Endothelial cell of umbilical vein (primary cell): ENCODE measurements around the gene MCCC1. TPM values are rescaled to one million over a fixed set of nuclear protein-coding genes. Genes with fewer than 3 reads are reported as not detected.

Experiments used
- BruUV-seq: library from RNA; stranded (reverse); fragments of 400-500 nt; replicated peaks from 2 replicates; lab custom pipeline; 2021; lab: Mats Ljungman, UMichigan
- CTCF ChIA-PET: fragments of 300-600, 350-600 bp; sonication (Branson Sonifier 250); formaldehyde crosslinking; loops from one replicate; lab custom pipeline; 2021; ENCODE audit warnings: antibody characterized with exemption, inconsistent platforms; lab: Charles Lee
- POLR2A ChIA-PET: fragments of 300-600, 350-600 bp; sonication (Branson Sonifier 250); formaldehyde crosslinking; loops from one replicate; lab custom pipeline; 2021; ENCODE audit warnings: antibody characterized with exemption, inconsistent platforms; lab: Charles Lee
- DNase-seq: peaks from one replicate; pipeline ENCODE4 v3.0.0-alpha.2; 2011; ENCODE audit warnings: low read depth, low spot score
- FAIRE-seq: peaks from 2 replicates; lab custom pipeline; 2011; peaks lifted over from hg19 to GRCh38; lab: Jason Lieb, UNC
- H2AFZ ChIP-seq: 2 replicates; pipeline ENCODE4 v1.6.0; 2012; ENCODE audit warnings: low read depth, low read length, control low read depth, inconsistent platforms
- H3K27ac ChIP-seq: 2 replicates; pipeline ENCODE4 v1.5.1; 2011; ENCODE audit warnings: low read depth, mild to moderate bottlenecking, control low read depth, low read length, moderate library complexity; ENCODE audit not compliant: insufficient read depth
- H3K27me3 ChIP-seq, 2 experiments: 2 replicates each; pipeline versions ENCODE4 v1.6.0 to v1.6.1; 2011; ENCODE audit warnings: low read length in 2 of 2, mixed read lengths in 1 of 2; ENCODE audit not compliant: control insufficient read depth in 2 of 2, insufficient read depth in 2 of 2
- H3K36me3 ChIP-seq, 2 experiments: 2 replicates in 1 of 2; 3 replicates in 1 of 2; pipeline ENCODE4 v1.5.1; 2011; ENCODE audit warnings: low read length in 2 of 2, mild to moderate bottlenecking in 1 of 2, moderate library complexity in 1 of 2; ENCODE audit not compliant: control insufficient read depth in 2 of 2, insufficient read depth in 2 of 2; ENCODE audit errors: extremely low read depth in 1 of 2
- H3K4me1 ChIP-seq: 3 replicates; pipeline ENCODE4 v1.5.1; 2011; ENCODE audit warnings: mild to moderate bottlenecking, low read length; ENCODE audit not compliant: control insufficient read depth, insufficient read depth; ENCODE audit errors: extremely low read depth
- H3K4me2 ChIP-seq: 2 replicates; pipeline ENCODE4 v1.6.1; 2011; ENCODE audit warnings: low read length, control low read depth, mixed read lengths; ENCODE audit not compliant: insufficient read depth
- H3K4me3 ChIP-seq, 3 experiments: fragments of 200-600 bp in 1 of 3; sonication (generic), shearing (Covaris generic) in 1 of 3; replicated peaks in 1 of 3; 2 replicates each; pipeline ENCODE4 v1.5.1; 2011 to 2016; ENCODE audit warnings: control low read depth in 3 of 3, low read length in 3 of 3, mild to moderate bottlenecking in 2 of 3, inconsistent platforms in 1 of 3, low read depth in 1 of 3, moderate library complexity in 1 of 3; ENCODE audit not compliant: insufficient read depth in 1 of 3
- H3K79me2 ChIP-seq: 2 replicates; pipeline ENCODE4 v1.6.0; 2012; ENCODE audit warnings: low read length, inconsistent platforms; ENCODE audit not compliant: control insufficient read depth, insufficient read depth
- H3K9ac ChIP-seq: replicated peaks from 2 replicates; pipeline ENCODE3; 2011; ENCODE audit warnings: low read length, control low read depth; ENCODE audit not compliant: insufficient read depth; ENCODE audit errors: extremely low read depth
- H3K9me1 ChIP-seq: replicated peaks from 3 replicates; pipeline ENCODE4 v1.6.0; 2011; ENCODE audit warnings: mild to moderate bottlenecking, low read length; ENCODE audit not compliant: control insufficient read depth, insufficient read depth; ENCODE audit errors: extremely low read depth
- H3K9me3 ChIP-seq: replicated peaks from 2 replicates; pipeline ENCODE4 v1.5.1; 2012; ENCODE audit warnings: low read length, inconsistent platforms; ENCODE audit not compliant: control insufficient read depth, insufficient read depth
- H4K20me1 ChIP-seq: replicated peaks from 2 replicates; pipeline ENCODE3; 2011; ENCODE audit warnings: mild to moderate bottlenecking, low read length; ENCODE audit not compliant: control insufficient read depth, insufficient read depth; ENCODE audit errors: extremely low read depth
- EZH2 ChIP-seq: IDR thresholded peaks from 2 replicates; pipeline ENCODE4 v1.6.1; 2012; ENCODE audit warnings: borderline replicate concordance, low read depth, mild to moderate bottlenecking, moderate library complexity, low read length, inconsistent platforms; ENCODE audit not compliant: severe bottlenecking
- FOS ChIP-seq: IDR thresholded peaks from 2 replicates; pipeline ENCODE4 v1.6.1; 2011; ENCODE audit warnings: mild to moderate bottlenecking, low read length, moderate library complexity, borderline replicate concordance; ENCODE audit not compliant: insufficient read depth
- GATA2 ChIP-seq: IDR thresholded peaks from 2 replicates; pipeline ENCODE4 v1.7.0; 2011; ENCODE audit warnings: low read depth, mild to moderate bottlenecking, moderate library complexity, mixed read lengths, low read length; ENCODE audit not compliant: insufficient read length, insufficient read depth
- JUN ChIP-seq: IDR thresholded peaks from 2 replicates; pipeline ENCODE4 v1.6.1; 2011; ENCODE audit warnings: borderline replicate concordance, low read depth; ENCODE audit not compliant: insufficient read length, insufficient read depth
- MYC ChIP-seq: IDR thresholded peaks from one replicate; pipeline ENCODE4 v1.6.1; 2011; ENCODE audit warnings: mild to moderate bottlenecking, low read depth, low read length
- POLR2A ChIP-seq: IDR thresholded peaks from 2 replicates; pipeline ENCODE4 v1.6.1; 2012; ENCODE audit warnings: low read depth, mild to moderate bottlenecking, control low read depth, low read length
- POLR2AphosphoS5 ChIP-seq: IDR thresholded peaks from 2 replicates; pipeline ENCODE4 v1.6.1; 2012; ENCODE audit warnings: low read depth, mild to moderate bottlenecking, control low read depth, low read length, moderate library complexity; ENCODE audit not compliant: insufficient read depth
- dilution Hi-C: fragments of 300-500 bp; cut with MboI; formaldehyde crosslinking; loops from one replicate; pipeline ENCODE4 v1.15.0; 2019; ENCODE audit warnings: low sequenced_read_pairs; ENCODE audit not compliant: extremely low pct_ligation_motif_present
- intact Hi-C: fragments of 100-400 bp; cut with micrococcal nuclease; formaldehyde crosslinking; loops from one replicate; pipeline ENCODE4 v1.10.0; 2022
- polyA plus RNA-seq, 4 experiments: library from polyadenylated mRNA; depleted of rRNA in 3 of 4; stranded (reverse) in 3 of 4; unstranded in 1 of 4; fragments of >200 nt; gene quantifications; 2 replicates each; pipeline versions ENCODE4 v1.2.1 to v1.2.3, GENCODE V29; 2011 to 2012; ENCODE audit warnings: missing spikeins in 1 of 4
- total RNA-seq: library from RNA; stranded (reverse); gene quantifications from 2 replicates; pipeline ENCODE4 v1.2.3, GENCODE V29; 2021
- TF ChIP-seq, protein P1 (sequence below): IDR thresholded peaks from 2 replicates; pipeline ENCODE4 v1.6.1; 2011; ENCODE audit not compliant: insufficient read depth, insufficient read length
- TF ChIP-seq, protein P2 (sequence below), 2 donors: IDR thresholded peaks; 1 replicate in 1 of 2; 2 replicates in 1 of 2; pipeline ENCODE4 v1.5.1; 2011; ENCODE audit warnings: low read length in 2 of 2, mild to moderate bottlenecking in 2 of 2, moderate library complexity in 2 of 2, control low read depth in 1 of 2, inconsistent platforms in 1 of 2, low read depth in 1 of 2; ENCODE audit not compliant: insufficient read depth in 1 of 2; ENCODE audit errors: extremely low read depth in 1 of 2

MCCC1 gene
- total and polyA plus RNA-seq, 2 donors (not counting 3 experiments of a cell fraction or from before 2014, with no cell fraction given) = 9.2 to 19.7 TPM

DNA sequence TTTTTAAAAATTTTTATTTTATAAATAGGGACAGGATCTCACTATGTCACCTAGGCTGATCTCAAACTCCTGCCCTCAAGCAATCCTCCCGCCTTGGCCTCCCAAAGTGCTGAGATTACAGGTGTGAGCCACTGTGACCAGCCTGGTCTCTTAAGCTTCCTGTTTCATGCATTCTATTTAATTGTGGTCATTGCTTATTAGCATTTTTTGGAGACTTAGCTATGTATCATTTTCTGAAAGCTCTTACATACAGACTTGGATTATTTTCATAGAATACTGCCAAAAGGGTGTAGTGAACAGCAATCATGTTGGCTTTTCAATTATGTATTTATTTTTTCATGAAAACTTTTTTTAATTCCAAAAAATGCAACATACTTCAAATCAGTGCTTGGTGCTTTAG lies 67.5 kb downstream of the MCCC1 start:
- TF ChIP-seq POLR2A = no peak
- no peak for TF ChIP-seq MYC
- no peak for TF ChIP-seq JUN
- TF ChIP-seq, protein P1, sequence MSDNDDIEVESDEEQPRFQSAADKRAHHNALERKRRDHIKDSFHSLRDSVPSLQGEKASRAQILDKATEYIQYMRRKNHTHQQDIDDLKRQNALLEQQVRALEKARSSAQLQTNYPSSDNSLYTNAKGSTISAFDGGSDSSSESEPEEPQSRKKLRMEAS = no peak
- TF ChIP-seq, protein P2, sequence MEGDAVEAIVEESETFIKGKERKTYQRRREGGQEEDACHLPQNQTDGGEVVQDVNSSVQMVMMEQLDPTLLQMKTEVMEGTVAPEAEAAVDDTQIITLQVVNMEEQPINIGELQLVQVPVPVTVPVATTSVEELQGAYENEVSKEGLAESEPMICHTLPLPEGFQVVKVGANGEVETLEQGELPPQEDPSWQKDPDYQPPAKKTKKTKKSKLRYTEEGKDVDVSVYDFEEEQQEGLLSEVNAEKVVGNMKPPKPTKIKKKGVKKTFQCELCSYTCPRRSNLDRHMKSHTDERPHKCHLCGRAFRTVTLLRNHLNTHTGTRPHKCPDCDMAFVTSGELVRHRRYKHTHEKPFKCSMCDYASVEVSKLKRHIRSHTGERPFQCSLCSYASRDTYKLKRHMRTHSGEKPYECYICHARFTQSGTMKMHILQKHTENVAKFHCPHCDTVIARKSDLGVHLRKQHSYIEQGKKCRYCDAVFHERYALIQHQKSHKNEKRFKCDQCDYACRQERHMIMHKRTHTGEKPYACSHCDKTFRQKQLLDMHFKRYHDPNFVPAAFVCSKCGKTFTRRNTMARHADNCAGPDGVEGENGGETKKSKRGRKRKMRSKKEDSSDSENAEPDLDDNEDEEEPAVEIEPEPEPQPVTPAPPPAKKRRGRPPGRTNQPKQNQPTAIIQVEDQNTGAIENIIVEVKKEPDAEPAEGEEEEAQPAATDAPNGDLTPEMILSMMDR (IDR thresholded peaks at IDR 0.05; ENCODE audit: extremely low read depth in 1 of 2, insufficient read depth in 1 of 2, low read depth in 1 of 2, low read length in 2 of 2) = no peak
- TF ChIP-seq EZH2 = no peak
- TF ChIP-seq GATA2 = no peak
- no peak for TF ChIP-seq FOS
- TF ChIP-seq POLR2AphosphoS5 = no peak
- Histone ChIP-seq H3K27ac (no peak overlapping the region), H3K9me1 (no peaks in the 10 kb centered on the region), H3K27me3 (no peaks in the 10 kb centered on the region), H2AFZ (no peak overlapping the region), H3K79me2 (no peaks in the 10 kb centered on the region), H3K9me3 (no peaks in the 10 kb centered on the region), H4K20me1 (no peaks in the 10 kb centered on the region), H3K4me2 (no peak overlapping the region), H3K9ac (no peak overlapping the region), H3K4me3 (no peak overlapping the region), H3K36me3 (peaks cover under 1 to 5% of the 10 kb centered on the region in 2 experiments), H3K4me1 (no peaks in the 10 kb centered on the region)
- FAIRE-seq (peak; percentile 4), DNase-seq (no peak)
- dilution Hi-C loops = no loop called here
- CTCF ChIA-PET = no interaction called here
- intact Hi-C loops = no loop called here
- POLR2A ChIA-PET = interaction anchor here (0.7 kb wide), 1 partner anchor 12 kb away, joined by 3 read pairs; no protein-coding TSS in a partner anchor
- BruUV-seq = no TSS peak
